HEK293 (cell line): Measurements from ENCODE around the gene RPS15.

Source experiments
- CTCF ChIP-seq: fragments of 450-650 bp; formaldehyde crosslinking; IDR thresholded peaks from 2 replicates; pipeline ENCODE4 v1.5.1; 2016; ENCODE audit warnings: missing biosample characterization, missing genetic modification characterization
- SP2 ChIP-seq: fragments of 450-650 bp; formaldehyde crosslinking; IDR thresholded peaks from 2 replicates; pipeline ENCODE4 v1.5.1; 2016; ENCODE audit warnings: missing biosample characterization, missing genetic modification characterization
- ZNF274 ChIP-seq, 2 experiments: fragments of 200-500 bp in 1 of 2; fragments of 450-650 bp in 1 of 2; sonication (Bioruptor generic) in 1 of 2; formaldehyde crosslinking in 1 of 2; IDR thresholded peaks; 2 replicates each; pipeline versions ENCODE4 v1.5.1 to v1.6.1; 2014 to 2016; ENCODE audit warnings: borderline replicate concordance in 1 of 2, inconsistent platforms in 1 of 2, low read length in 1 of 2, missing biosample characterization in 1 of 2, missing genetic modification characterization in 1 of 2
- ZNF624 ChIP-seq: fragments of 450-650 bp; formaldehyde crosslinking; IDR thresholded peaks from 2 replicates; pipeline ENCODE4 v1.5.1; 2017; ENCODE audit warnings: missing biosample characterization, missing genetic modification characterization
- ZNF629 ChIP-seq: fragments of 450-650 bp; formaldehyde crosslinking; IDR thresholded peaks from 2 replicates; pipeline ENCODE4 v1.5.1; 2017; ENCODE audit warnings: missing biosample characterization, missing genetic modification characterization
- ZNF670 ChIP-seq: fragments of 450-650 bp; formaldehyde crosslinking; IDR thresholded peaks from 2 replicates; pipeline ENCODE4 v1.5.1; 2016; ENCODE audit warnings: missing biosample characterization, missing genetic modification characterization, low read depth
- ZXDB ChIP-seq: fragments of 450-650 bp; formaldehyde crosslinking; IDR thresholded peaks from 2 replicates; pipeline ENCODE4 v1.5.1; 2016; ENCODE audit warnings: missing biosample characterization, missing genetic modification characterization

GRCh38 chr19:1489463-1490310, 51.5 kb downstream of the RPS15 start:
- no peak for TF ChIP-seq SP2 (tag by site-specific recombination)
- no peak for TF ChIP-seq ZXDB (tag by site-specific recombination)
- no peak for TF ChIP-seq CTCF (tag by site-specific recombination)
- TF ChIP-seq ZNF274 (IDR thresholded peaks at IDR 0.05; ENCODE audit: low read length): no peak
- no peak for TF ChIP-seq ZNF274 (tag by site-specific recombination; IDR thresholded peaks at IDR 0.05; ENCODE audit: borderline replicate concordance)
- no peak for TF ChIP-seq ZNF629 (tag by site-specific recombination)
- TF ChIP-seq ZNF670 (tag by site-specific recombination): no peak
- no peak for TF ChIP-seq ZNF624 (tag by site-specific recombination)
